Activated T-helper 17 cell treated with anti-CD3 and anti-CD28 coated beads, Interleukin-2, amount 50 U/mL, for 72 hours (primary cell): ENCODE measurements around the gene GRIK3. TPM values are rescaled to one million over a fixed set of nuclear protein-coding genes. Genes with fewer than 3 reads are reported as not detected.

ENCODE experiments used
- ATAC-seq: fragments of 150-1000 bp; cut with Tn5 transposase; replicated peaks from 2 replicates; pipeline ENCODE4 v1.10.0; 2021; ENCODE audit warnings: mild to moderate bottlenecking, moderate library complexity
- H3K27ac Mint-ChIP-seq: one replicate; pipeline ENCODE4 v1.8.0; 2022; ENCODE audit warnings: mixed read lengths
- H3K27me3 Mint-ChIP-seq: one replicate; pipeline ENCODE4 v1.8.0; 2022; ENCODE audit warnings: mixed read lengths
- H3K36me3 Mint-ChIP-seq: one replicate; pipeline ENCODE4 v1.8.0; 2022; ENCODE audit warnings: low read depth, mild to moderate bottlenecking, mixed read lengths
- H3K4me1 Mint-ChIP-seq: one replicate; pipeline ENCODE4 v1.8.0; 2022; ENCODE audit warnings: mixed read lengths
- H3K4me3 Mint-ChIP-seq: one replicate; pipeline ENCODE4 v1.8.0; 2022; ENCODE audit warnings: mild to moderate bottlenecking, mixed read lengths
- H3K9me3 Mint-ChIP-seq: one replicate; pipeline ENCODE4 v1.8.0; 2022; ENCODE audit warnings: mixed read lengths
- total RNA-seq, 2 donors: library from RNA; stranded (reverse); gene quantifications; one replicate each; pipeline ENCODE4 v1.2.3, GENCODE V29; 2022

GRIK3 gene
- total RNA-seq, 2 donors from 2014 or later = not detected

- Mint-ChIP-seq H3K4me3 (no peak overlapping the region), H3K36me3 (no peaks in the 10 kb centered on the region), H3K4me1 (no peaks in the 10 kb centered on the region), H3K9me3 (no peaks in the 10 kb centered on the region), H3K27me3 (peaks cover 11% of the 10 kb centered on the region), H3K27ac (no peak overlapping the region)
- ATAC-seq = no peak
Observed at GRCh38 chr1:37059346-37059745, 25.0 kb upstream of the GRIK3 start.

- no peaks in the 10 kb centered on the region for H3K36me3 Mint-ChIP-seq
- no peak overlapping the region for H3K27ac Mint-ChIP-seq
- H3K9me3 Mint-ChIP-seq = no peaks in the 10 kb centered on the region
- no peak overlapping the region for H3K4me3 Mint-ChIP-seq
- no peak for ATAC-seq
- no peaks in the 10 kb centered on the region for H3K4me1 Mint-ChIP-seq
- H3K27me3 Mint-ChIP-seq = peaks cover 9% of the 10 kb centered on the region
Observed at GRCh38 chr1:37058424-37058988, 24.2 kb upstream of the GRIK3 start.

GRCh38 chr1:37056325-37056724, 22.0 kb upstream of the GRIK3 start:
- H3K27me3 Mint-ChIP-seq = peaks cover 9% of the 10 kb centered on the region
- H3K36me3 Mint-ChIP-seq = no peaks in the 10 kb centered on the region
- no peak overlapping the region for H3K27ac Mint-ChIP-seq
- H3K9me3 Mint-ChIP-seq = no peaks in the 10 kb centered on the region
- no peaks in the 10 kb centered on the region for H3K4me1 Mint-ChIP-seq
- H3K4me3 Mint-ChIP-seq = no peak overlapping the region
- ATAC-seq = no peak

GRCh38 chr1:37055631-37056030, 21.3 kb upstream of the GRIK3 start:
- no peaks in the 10 kb centered on the region for H3K4me1 Mint-ChIP-seq
- no peaks in the 10 kb centered on the region for H3K9me3 Mint-ChIP-seq
- ATAC-seq = no peak
- H3K36me3 Mint-ChIP-seq = no peaks in the 10 kb centered on the region
- H3K4me3 Mint-ChIP-seq = no peak overlapping the region
- H3K27ac Mint-ChIP-seq = no peak overlapping the region
- H3K27me3 Mint-ChIP-seq = peaks cover 3% of the 10 kb centered on the region

GRCh38 chr1:37053173-37053572, 18.9 kb upstream of the GRIK3 start:
- H3K4me3 Mint-ChIP-seq = no peak overlapping the region
- H3K4me1 Mint-ChIP-seq = no peaks in the 10 kb centered on the region
- H3K27ac Mint-ChIP-seq = no peak overlapping the region
- no peaks in the 10 kb centered on the region for H3K36me3 Mint-ChIP-seq
- H3K27me3 Mint-ChIP-seq = no peaks in the 10 kb centered on the region
- no peak for ATAC-seq
- H3K9me3 Mint-ChIP-seq = no peaks in the 10 kb centered on the region

GRCh38 chr1:37052120-37052519, 17.8 kb upstream of the GRIK3 start:
- no peaks in the 10 kb centered on the region for H3K36me3 Mint-ChIP-seq
- H3K27ac Mint-ChIP-seq = no peak overlapping the region
- no peak for ATAC-seq
- H3K27me3 Mint-ChIP-seq = peaks cover 4% of the 10 kb centered on the region
- H3K4me1 Mint-ChIP-seq = no peaks in the 10 kb centered on the region
- no peak overlapping the region for H3K4me3 Mint-ChIP-seq
- no peaks in the 10 kb centered on the region for H3K9me3 Mint-ChIP-seq

GRCh38 chr1:37051346-37051745, 17.0 kb upstream of the GRIK3 start:
- no peak overlapping the region for H3K27ac Mint-ChIP-seq
- no peak overlapping the region for H3K4me3 Mint-ChIP-seq
- peaks cover 6% of the 10 kb centered on the region for H3K27me3 Mint-ChIP-seq
- H3K4me1 Mint-ChIP-seq = no peaks in the 10 kb centered on the region
- no peaks in the 10 kb centered on the region for H3K36me3 Mint-ChIP-seq
- no peaks in the 10 kb centered on the region for H3K9me3 Mint-ChIP-seq
- ATAC-seq = no peak

GRCh38 chr1:37047542-37047941, 13.2 kb upstream of the GRIK3 start:
- Mint-ChIP-seq H3K27me3 (peaks cover 27% of the 10 kb centered on the region), H3K36me3 (no peaks in the 10 kb centered on the region), H3K4me1 (no peaks in the 10 kb centered on the region), H3K27ac (no peak overlapping the region), H3K4me3 (no peak overlapping the region), H3K9me3 (no peaks in the 10 kb centered on the region)
- ATAC-seq = no peak

- H3K36me3 Mint-ChIP-seq = no peaks in the 10 kb centered on the region
- no peak overlapping the region for H3K27ac Mint-ChIP-seq
- ATAC-seq = no peak
- no peak overlapping the region for H3K4me3 Mint-ChIP-seq
- H3K9me3 Mint-ChIP-seq = no peaks in the 10 kb centered on the region
- no peaks in the 10 kb centered on the region for H3K4me1 Mint-ChIP-seq
- peaks cover 58% of the 10 kb centered on the region for H3K27me3 Mint-ChIP-seq
Observed at GRCh38 chr1:37043101-37043500, 8.8 kb upstream of the GRIK3 start.

- Mint-ChIP-seq H3K4me3 (no peak overlapping the region), H3K9me3 (no peaks in the 10 kb centered on the region), H3K36me3 (no peaks in the 10 kb centered on the region), H3K27ac (no peak overlapping the region), H3K4me1 (no peaks in the 10 kb centered on the region), H3K27me3 (peaks cover 56% of the 10 kb centered on the region)
- ATAC-seq = no peak
Observed at GRCh38 chr1:37042506-37042905, 8.2 kb upstream of the GRIK3 start.

- H3K27ac Mint-ChIP-seq = no peak overlapping the region
- no peaks in the 10 kb centered on the region for H3K36me3 Mint-ChIP-seq
- peaks cover 62% of the 10 kb centered on the region for H3K27me3 Mint-ChIP-seq
- no peaks in the 10 kb centered on the region for H3K9me3 Mint-ChIP-seq
- ATAC-seq = no peak
- H3K4me3 Mint-ChIP-seq = no peak overlapping the region
- no peaks in the 10 kb centered on the region for H3K4me1 Mint-ChIP-seq
Observed at GRCh38 chr1:37041483-37041882, 7.2 kb upstream of the GRIK3 start.

- Mint-ChIP-seq H3K27ac (no peak overlapping the region), H3K9me3 (no peaks in the 10 kb centered on the region), H3K4me1 (peaks cover 4% of the 10 kb centered on the region), H3K4me3 (no peak overlapping the region), H3K27me3 (peaks cover 63% of the 10 kb centered on the region), H3K36me3 (no peaks in the 10 kb centered on the region)
- ATAC-seq = no peak
Observed at GRCh38 chr1:37040773-37041172, 6.5 kb upstream of the GRIK3 start.

- H3K36me3 Mint-ChIP-seq = no peaks in the 10 kb centered on the region
- H3K4me1 Mint-ChIP-seq = peaks cover 4% of the 10 kb centered on the region
- H3K27me3 Mint-ChIP-seq = peaks cover 67% of the 10 kb centered on the region
- H3K27ac Mint-ChIP-seq = no peak overlapping the region
- ATAC-seq = no peak
- H3K4me3 Mint-ChIP-seq = no peak overlapping the region
- H3K9me3 Mint-ChIP-seq = no peaks in the 10 kb centered on the region
Observed at GRCh38 chr1:37040261-37040660, 5.9 kb upstream of the GRIK3 start.

GRCh38 chr1:37038227-37039093, 4.1 kb upstream of the GRIK3 start:
- no peak overlapping the region for H3K27ac Mint-ChIP-seq
- peaks cover 4% of the 10 kb centered on the region for H3K4me1 Mint-ChIP-seq
- no peak overlapping the region for H3K4me3 Mint-ChIP-seq
- no peaks in the 10 kb centered on the region for H3K9me3 Mint-ChIP-seq
- ATAC-seq = no peak
- H3K36me3 Mint-ChIP-seq = no peaks in the 10 kb centered on the region
- peaks cover 62% of the 10 kb centered on the region for H3K27me3 Mint-ChIP-seq

- H3K4me3 Mint-ChIP-seq = no peak overlapping the region
- H3K4me1 Mint-ChIP-seq = peaks cover 4% of the 10 kb centered on the region
- no peaks in the 10 kb centered on the region for H3K36me3 Mint-ChIP-seq
- H3K9me3 Mint-ChIP-seq = no peaks in the 10 kb centered on the region
- no peak overlapping the region for H3K27ac Mint-ChIP-seq
- peaks cover 56% of the 10 kb centered on the region for H3K27me3 Mint-ChIP-seq
- ATAC-seq = no peak
Observed at GRCh38 chr1:37037690-37038089, 3.4 kb upstream of the GRIK3 start.
